Measurements from ENCODE around the gene LRP1B.

- TF ChIP-seq EZH2 (IDR thresholded peaks at IDR 0.05; ENCODE audit: low read depth, low read length, severe bottlenecking) (no peak), GTF2F1 (IDR thresholded peaks at IDR 0.05; ENCODE audit: borderline replicate concordance, low read depth, low read length) (no peak), POLR2AphosphoS5 (IDR thresholded peaks at IDR 0.05; ENCODE audit: low read depth, low read length) (no peak), CTCF (IDR thresholded peaks at IDR 0.05; ENCODE audit: control extremely low read depth in 1 of 3, insufficient read depth in 1 of 3, low read depth in 1 of 3, low read length in 3 of 3) (no peak), CHD2 (IDR thresholded peaks at IDR 0.05; ENCODE audit: low read length) (no peak), TAF1 (IDR thresholded peaks at IDR 0.05; ENCODE audit: low read depth, low read length) (no peak), GABPA (IDR thresholded peaks at IDR 0.05; ENCODE audit: borderline replicate concordance, insufficient read depth, low read length) (no peak), POLR2A (IDR thresholded peaks at IDR 0.05; ENCODE audit: control extremely low read depth in 1 of 2, low read depth in 2 of 2, low read length in 2 of 2) (no peak), NRF1 (IDR thresholded peaks at IDR 0.05; ENCODE audit: low read depth, low read length) (no peak)
These were observed 1693.9 kb downstream of the LRP1B start for GRCh38 chr2:140436936-140437335.

Data from H1 (cell line).